ENCODE data around the gene LGR6. TPM values are rescaled to one million over a fixed set of nuclear protein-coding genes. Genes with fewer than 3 reads are reported as not detected.

LGR6 gene
- total RNA-seq, 1 experiment from 2014 or later = not detected

DNA sequence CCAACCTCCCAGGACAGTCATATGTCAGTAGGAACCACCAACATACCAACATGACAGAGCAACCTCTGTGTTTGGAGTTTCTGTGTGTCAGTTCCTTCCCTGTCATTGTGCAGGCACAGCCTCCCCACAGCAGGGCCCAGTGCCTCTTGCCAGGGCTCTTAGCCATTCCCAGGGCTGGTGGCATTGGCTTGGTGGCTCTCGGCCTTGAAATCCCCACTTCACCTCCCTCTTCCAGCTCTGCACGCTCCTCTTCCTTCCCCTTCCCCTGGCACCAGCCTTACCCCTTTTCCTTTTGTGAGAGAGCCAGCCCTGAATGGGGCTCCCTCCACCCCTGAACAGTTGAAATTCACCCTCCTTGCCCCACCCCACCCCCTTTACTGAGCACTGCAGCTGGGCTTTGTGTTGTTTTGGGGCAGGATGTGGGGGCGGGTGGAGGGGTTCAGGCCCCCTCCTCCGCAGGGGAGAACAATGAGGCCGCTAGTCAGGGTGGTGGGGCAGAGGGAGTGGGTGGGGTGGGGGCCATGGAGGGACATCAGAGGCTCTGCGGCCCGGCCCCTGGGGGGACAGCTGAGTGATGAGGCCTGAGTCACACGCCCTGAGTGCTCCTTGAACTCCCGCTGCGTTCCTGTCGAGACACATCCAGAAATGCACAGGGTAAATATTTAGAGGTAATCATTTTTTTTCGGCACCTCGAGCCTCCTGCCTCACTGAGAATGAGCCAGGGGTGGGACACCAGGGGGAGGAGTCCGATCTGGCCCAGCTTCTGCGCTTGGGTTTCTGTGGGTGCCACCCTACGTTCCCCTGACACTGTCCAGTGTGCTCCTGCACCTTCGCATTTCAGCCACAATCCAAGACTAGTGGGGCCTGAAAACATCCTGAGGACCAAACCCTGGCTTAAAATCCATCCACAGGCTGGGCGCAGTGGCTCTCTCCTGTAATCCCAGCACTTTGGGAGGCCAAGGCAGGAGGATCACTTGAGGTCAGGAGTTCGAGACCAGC is 28.6 kb downstream of the LGR6 start:
- Histone ChIP-seq H3K4me3 (no peak overlapping the region), H3K36me3 (no peaks in the 10 kb centered on the region), H3K9me3 (no peaks in the 10 kb centered on the region), H3K27me3 (peaks cover 14% of the 10 kb centered on the region)
- DNase-seq = no peak

DNA sequence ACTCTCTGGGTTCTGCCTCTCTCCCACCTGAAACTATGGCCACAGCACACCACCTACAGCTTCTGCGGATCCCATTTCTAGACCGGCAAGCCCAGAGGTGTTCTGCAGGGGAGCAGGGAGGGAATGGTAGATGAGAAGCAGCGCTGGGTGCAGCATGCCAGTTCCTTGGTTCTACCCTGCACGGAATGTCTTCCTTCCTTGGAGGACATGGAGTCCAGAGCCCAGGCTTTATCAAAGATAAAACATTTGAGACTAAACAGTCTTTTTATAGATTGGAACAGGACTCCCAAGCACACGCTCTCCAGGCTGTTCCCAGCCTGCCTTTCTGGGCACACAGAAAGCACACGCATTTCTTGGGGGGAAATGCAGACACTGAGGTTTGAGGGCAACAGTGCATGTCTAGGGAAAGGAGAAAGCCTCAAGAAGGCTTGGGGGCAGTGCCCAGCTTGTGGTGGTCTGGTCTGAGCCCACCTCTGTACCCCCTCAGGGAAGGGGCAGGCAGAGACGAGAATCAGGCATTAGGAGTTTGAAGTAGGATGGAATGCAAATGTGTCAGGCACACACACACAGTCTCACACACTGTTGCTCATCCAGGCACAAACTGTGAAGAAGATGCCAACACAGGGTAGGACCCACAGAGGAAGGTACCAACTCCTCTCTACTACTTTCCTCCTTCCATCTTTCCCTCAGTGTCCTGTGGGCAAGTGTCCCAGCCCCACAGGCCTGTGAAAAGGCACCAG is 29.7 kb downstream of the LGR6 start:
- Histone ChIP-seq H3K9me3 (no peaks in the 10 kb centered on the region), H3K36me3 (no peaks in the 10 kb centered on the region), H3K4me3 (no peak overlapping the region), H3K27me3 (peaks cover 9% of the 10 kb centered on the region)
- no peak for DNase-seq

DNA sequence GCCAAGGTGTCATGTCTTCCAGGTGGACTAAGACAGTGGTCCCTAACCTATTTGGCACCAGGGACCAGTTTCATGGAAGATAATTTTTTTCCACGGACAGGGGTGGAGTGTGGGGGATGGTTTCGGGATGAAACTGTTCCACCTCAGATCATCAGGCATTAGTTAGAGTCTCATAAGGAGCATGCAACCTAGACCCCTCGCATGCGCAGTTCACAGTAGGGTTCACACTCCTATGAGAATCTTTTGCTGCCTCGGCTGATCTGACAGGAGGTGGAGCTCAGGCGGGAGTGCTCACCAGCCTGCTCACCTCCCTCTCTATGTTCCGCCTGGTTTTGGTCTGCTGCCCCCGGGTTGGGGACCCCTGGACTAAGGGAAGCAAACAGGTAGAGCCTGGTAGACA is 30.9 kb downstream of the LGR6 start:
- no peak for DNase-seq
- Histone ChIP-seq H3K4me3 (no peak overlapping the region), H3K27me3 (peaks cover under 1% of the 10 kb centered on the region; the same call in 1 of the 2 replicates), H3K9me3 (no peaks in the 10 kb centered on the region), H3K36me3 (no peaks in the 10 kb centered on the region)

DNA sequence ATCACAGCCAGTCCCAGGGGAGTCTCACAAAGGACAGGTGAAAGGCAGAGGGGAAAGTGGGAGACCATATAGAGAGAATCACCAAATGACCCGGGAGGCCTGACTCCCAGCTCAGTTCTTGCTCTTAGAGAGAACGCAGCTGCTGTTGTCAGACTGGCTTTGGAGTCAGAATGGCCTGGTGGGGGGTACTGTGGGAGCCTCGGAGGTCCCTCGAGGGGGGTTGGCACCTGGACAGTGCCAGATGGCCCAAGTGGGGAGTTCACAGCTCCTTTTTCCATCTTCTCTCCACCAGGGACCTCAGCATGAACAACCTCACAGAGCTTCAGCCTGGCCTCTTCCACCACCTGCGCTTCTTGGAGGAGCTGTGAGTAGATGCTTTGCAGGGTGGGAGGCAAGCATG is 31.5 kb downstream of the LGR6 start:
- no peaks in the 10 kb centered on the region for H3K27me3 ChIP-seq
- no peak overlapping the region for H3K4me3 ChIP-seq
- DNase-seq = no peak
- H3K36me3 ChIP-seq = no peaks in the 10 kb centered on the region
- H3K9me3 ChIP-seq = no peaks in the 10 kb centered on the region

DNA sequence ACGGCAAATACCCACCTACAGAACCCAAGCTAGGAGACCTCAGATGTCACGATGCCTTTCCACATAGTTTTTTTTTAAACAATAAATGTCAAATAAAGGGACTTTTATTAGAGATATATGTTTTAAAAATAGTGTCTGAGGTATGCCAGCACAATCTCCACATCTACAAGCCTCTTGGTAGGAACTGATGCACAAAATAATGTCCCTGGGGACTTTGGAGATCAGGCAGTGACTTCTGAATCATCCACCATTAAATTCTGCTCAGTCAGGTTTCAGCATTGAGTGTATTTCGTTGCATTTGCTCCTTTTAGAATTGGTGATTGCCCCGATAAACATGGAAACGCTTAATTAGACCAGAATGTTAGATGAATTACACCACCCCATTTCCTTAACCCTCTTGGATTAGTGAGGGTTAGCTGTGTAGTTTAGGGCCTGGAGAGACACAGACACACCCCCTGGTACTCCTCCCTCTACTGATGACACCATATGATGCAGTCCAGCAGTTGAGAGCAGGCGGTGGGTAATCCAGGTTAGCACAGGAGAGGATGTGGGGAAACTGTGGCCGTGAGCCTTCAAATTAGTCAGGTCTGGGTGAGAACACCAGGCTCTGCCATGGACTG is 33.6 kb downstream of the LGR6 start:
- Histone ChIP-seq H3K4me3 (no peak overlapping the region), H3K9me3 (no peaks in the 10 kb centered on the region), H3K27me3 (no peaks in the 10 kb centered on the region), H3K36me3 (no peaks in the 10 kb centered on the region)
- DNase-seq = no peak

DNA sequence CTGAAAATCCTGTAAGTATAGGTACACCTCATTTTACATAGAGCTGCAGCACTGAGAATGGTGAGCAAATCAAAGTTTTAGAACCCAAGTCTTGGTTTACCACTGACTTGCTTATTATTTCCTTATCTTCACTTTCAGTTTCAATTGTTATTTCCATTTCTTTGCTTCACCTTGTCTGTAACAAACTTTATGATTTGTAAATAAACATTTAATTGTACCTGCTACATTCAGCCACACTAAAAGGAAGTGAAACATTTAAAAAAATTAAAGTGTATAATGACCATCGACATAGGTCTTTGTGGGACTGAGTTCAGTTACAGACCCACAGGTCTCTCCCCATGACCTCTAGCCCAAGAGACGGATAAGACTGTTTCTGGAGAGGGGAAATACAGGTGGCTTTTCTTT is 34.4 kb downstream of the LGR6 start:
- Histone ChIP-seq H3K4me3 (no peak overlapping the region), H3K36me3 (no peaks in the 10 kb centered on the region), H3K9me3 (no peaks in the 10 kb centered on the region), H3K27me3 (no peaks in the 10 kb centered on the region)
- no peak for DNase-seq

DNA sequence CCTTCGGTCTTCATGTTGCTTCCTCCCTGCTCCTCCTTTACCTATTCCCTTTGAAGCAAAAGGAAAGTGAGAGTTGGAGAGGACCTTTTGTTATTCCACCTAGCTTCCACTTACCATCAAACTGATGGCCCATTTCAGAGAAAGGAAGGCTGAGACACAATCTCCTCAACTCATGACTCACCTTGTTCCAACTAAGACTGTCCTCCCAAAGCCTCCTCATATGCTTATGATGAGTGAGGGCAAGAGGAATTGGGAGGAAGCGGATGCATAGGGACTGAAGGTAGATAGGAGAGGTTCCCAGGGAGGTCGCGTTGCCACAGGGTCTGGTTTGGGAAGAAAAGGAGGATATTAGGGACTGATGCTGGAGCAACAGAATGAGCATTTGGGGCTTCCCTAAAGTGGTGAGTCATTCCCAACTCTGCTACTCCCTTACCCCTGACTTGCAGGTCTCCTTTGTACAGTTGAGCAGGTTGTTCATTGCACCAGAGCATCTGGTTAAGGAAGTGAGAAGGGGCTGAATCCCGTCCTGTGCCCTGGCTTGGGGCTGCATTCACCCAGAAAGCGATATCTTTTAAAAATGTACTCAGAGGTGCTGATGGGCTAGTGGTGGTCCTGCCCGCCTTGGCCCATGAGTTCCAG is 35.0 kb downstream of the LGR6 start:
- no peak for DNase-seq
- Histone ChIP-seq H3K27me3 (no peaks in the 10 kb centered on the region), H3K9me3 (no peaks in the 10 kb centered on the region), H3K36me3 (no peaks in the 10 kb centered on the region), H3K4me3 (no peak overlapping the region)

DNA sequence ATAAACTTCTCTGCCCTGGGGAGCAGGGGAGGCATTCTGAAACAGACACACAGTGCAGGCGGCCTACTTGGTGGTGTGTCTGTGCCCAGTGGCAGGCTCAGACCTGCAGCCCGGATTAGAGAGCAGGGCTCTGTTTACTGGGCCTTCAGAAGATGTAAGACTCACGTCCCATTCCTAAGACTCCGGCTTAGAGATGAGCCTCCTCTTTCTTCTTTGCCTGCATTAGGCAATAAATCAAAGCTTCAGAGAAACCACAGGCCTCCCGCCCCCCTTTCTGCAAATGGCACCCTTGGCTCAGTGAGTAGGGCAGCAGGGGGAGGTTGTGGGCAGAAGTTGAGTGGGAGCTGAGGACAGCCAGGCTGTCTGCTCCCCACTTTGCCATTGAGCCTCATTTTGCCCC is 35.8 kb downstream of the LGR6 start:
- no peaks in the 10 kb centered on the region for H3K36me3 ChIP-seq
- H3K27me3 ChIP-seq = no peaks in the 10 kb centered on the region
- no peaks in the 10 kb centered on the region for H3K9me3 ChIP-seq
- H3K4me3 ChIP-seq = no peak overlapping the region
- DNase-seq = no peak

DNA sequence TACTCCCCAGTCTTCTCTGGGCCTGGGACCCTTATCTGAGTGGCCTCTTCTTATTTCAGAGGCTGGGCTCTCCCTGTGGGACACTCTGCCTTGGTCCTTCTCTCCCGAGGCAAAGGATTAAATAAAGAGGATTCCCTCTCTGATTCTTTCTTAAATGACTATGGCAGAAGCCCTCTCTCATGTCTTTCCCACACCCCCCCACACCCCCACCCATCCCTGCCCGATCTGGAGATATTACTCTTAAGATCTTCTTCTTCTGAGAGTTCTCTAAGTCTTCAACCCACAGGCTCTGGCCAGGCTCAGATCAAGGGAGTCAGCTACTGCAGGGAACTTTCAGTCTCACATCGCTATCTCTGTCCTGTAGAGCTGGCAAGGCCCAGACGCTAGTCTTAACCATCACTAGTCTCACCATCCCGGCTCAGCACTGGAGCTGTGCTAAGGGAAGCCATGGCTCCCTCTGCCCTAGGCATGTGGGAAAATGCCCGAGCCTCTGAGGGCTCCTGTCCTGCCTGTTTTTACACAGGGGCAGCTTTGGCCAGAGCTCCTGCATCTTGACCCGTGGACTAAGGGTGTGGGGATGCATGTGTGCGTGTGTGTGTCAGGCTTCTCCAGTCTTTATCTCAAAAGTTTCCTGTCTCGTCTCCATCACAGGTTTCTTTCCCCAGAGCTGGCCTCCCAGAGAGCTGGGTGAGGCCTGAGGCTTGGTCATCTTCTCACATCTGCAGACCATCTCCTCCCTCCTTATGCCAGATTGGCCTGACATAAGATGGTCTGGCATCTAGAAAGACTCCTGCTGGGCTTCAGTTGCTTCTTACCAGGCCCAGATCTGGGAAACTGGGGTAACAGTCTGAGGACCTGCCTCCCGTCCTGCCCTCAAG is 36.7 kb downstream of the LGR6 start:
- H3K36me3 ChIP-seq = no peaks in the 10 kb centered on the region
- no peaks in the 10 kb centered on the region for H3K9me3 ChIP-seq
- DNase-seq = no peak
- no peak overlapping the region for H3K4me3 ChIP-seq
- peaks cover 2% of the 10 kb centered on the region; the same call in 1 of the 2 replicates for H3K27me3 ChIP-seq

DNA sequence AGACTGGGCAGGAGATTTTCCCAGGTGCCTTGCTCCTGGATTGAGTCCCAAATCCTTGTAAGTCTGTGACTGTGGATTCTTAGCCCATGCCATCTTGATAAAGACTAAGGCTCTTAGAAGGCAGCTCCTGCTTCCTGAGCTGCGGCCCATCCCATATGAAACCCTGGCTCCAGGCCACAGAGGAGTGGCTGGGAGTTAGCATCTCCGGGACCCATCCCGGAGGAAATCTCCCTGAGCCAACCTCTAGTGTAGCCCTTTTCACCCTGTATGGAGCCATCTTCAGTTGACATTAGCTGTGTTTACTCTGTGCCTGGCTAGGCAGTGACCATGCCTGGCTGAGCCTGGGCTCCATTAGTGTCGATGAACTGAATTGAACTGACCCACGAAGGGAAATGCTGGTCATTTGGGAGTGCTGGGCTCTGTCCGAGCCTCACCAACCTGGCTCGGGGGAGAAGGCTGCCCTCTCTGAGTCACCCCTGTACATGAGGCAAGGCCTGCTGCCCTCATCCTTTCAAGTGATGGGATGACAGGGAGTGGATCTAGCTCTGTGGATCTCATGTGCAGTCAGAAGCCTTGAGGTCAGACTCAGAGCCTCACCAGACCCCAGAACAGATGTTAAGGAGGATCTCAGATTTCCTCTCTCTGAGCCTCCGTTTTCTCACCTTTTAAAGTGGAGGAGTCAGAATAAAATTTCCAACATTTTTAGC is 37.5 kb downstream of the LGR6 start:
- Histone ChIP-seq H3K27me3 (peaks cover 2% of the 10 kb centered on the region; the same call in 1 of the 2 replicates), H3K4me3 (no peak overlapping the region), H3K9me3 (no peaks in the 10 kb centered on the region), H3K36me3 (no peaks in the 10 kb centered on the region)
- DNase-seq = no peak

DNA sequence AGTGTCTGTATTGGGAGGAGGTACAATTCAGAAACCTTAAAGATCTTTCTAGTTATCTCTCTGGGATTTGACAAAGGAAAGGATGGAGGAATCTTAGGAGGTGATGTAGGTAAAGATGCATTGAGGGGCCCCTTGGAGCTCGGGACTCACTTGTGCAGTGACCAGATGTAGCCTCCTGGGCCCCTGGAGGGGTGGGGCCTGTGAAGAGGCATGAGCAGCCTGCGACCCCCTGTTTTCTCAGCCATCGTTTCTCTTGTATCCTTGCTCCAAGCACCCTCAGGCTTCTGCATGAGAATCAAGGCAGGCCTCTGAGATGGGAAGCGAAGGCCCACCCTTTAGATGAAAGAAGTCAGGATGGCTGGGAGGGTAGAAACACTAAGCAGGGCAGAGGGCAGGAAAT is 39.6 kb downstream of the LGR6 start:
- peaks cover 2% of the 10 kb centered on the region; the same call in 1 of the 2 replicates for H3K27me3 ChIP-seq
- DNase-seq = no peak
- no peaks in the 10 kb centered on the region for H3K9me3 ChIP-seq
- no peak overlapping the region for H3K4me3 ChIP-seq
- H3K36me3 ChIP-seq = no peaks in the 10 kb centered on the region

DNA sequence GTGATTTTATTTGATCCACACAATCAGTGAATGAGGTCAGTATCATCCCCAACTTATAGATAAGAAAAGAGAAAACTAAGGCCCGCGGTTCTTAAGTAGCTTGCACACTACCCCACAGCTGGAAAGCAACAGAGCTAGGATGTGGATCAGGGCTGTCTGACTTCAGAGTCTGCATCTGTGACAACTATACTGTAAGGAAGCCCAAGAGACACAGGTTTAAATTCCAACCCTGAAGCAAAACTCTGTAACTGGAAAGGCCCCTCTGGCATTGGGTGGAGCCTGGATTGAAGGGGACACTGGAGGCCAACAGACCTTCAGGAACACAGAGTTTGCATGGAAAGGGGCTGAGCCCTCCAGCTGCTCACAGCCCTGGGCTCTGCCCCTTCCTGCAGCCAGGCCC is 40.2 kb downstream of the LGR6 start:
- no peak for DNase-seq
- peaks cover 2% of the 10 kb centered on the region; the same call in 1 of the 2 replicates for H3K27me3 ChIP-seq
- H3K9me3 ChIP-seq = no peaks in the 10 kb centered on the region
- no peak overlapping the region for H3K4me3 ChIP-seq
- no peaks in the 10 kb centered on the region for H3K36me3 ChIP-seq

DNA sequence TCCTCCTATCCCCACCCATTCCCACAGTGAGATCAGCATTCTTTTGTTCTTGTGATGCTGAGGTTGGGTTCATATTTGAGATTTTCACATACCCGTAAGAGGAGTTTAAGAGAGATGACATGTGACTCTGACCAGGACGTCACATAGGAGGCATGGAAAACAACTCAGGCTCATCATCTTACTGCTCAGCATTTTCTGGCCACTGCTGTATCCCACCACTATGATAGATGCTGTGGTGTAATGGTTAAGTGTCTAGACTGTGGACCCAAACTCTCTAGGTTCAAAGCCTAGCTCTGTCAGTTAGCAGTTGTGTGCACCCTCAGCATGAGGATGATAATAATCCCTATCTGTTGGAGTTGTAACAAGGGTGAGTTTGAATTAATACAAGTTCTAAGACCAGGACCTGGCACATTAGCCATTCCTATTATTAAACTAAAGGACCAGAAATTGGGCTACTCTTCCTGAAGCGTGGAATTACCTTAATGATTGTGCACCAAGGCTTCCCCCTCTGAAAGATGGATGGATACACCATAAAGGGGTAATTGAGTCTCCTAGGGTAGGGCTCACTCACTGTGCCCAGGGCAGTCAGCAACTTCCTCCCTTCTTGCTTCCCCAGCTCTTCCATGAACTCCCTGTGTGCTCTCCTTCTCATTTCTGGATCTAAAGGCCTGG is 40.9 kb downstream of the LGR6 start:
- peaks cover 2% of the 10 kb centered on the region; the same call in 1 of the 2 replicates for H3K27me3 ChIP-seq
- no peaks in the 10 kb centered on the region for H3K36me3 ChIP-seq
- no peak for DNase-seq
- H3K9me3 ChIP-seq = no peaks in the 10 kb centered on the region
- no peak overlapping the region for H3K4me3 ChIP-seq

DNA sequence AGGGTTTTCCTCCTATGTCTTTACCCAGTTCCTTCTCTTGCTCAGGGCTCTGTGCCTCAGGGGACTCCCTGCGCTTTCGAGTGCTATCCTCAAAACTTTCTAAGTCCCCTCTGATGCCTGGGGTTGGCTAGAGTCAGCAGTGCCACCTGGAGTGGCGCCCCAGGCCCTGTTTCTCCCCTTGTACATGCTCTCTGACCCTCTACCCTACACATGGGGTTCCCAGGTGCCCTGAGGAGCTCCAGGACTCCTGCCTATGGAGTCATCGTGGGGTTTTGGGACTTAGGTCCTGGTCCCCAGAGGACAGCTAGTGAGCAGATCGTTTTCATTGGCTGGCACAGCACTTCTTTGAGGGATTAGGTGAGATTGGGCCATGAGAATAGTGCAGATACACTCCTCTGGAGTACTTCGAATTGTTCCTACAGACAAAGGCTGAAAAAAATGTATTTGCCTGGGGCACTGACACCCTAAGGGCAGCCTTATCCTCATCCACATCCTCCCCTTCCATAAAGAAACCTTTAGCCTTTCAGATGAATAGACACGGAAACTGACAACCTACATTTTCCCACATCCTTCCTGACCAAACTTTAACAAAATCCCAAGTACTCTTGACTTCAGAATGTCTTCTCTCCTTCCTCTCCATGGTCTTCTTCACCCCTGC is 41.5 kb downstream of the LGR6 start:
- Histone ChIP-seq H3K9me3 (no peaks in the 10 kb centered on the region), H3K36me3 (no peaks in the 10 kb centered on the region), H3K27me3 (peaks cover 2% of the 10 kb centered on the region; the same call in 1 of the 2 replicates), H3K4me3 (no peak overlapping the region)
- no peak for DNase-seq
